WERI-Rb-1 (cell line): Measurements from ENCODE around the gene LINGO4.

Experiments used
- DNase-seq: peaks from one replicate; pipeline ENCODE4 v3.0.0-alpha.2; 2020
- H3K27ac ChIP-seq: fragments of 250-450 bp; sonication (Bioruptor Pico); 2 replicates; pipeline ENCODE4 v1.5.1; 2020; ENCODE audit warnings: mild to moderate bottlenecking, moderate library complexity
- H3K27me3 ChIP-seq: fragments of 250-450 bp; sonication (Bioruptor Pico); 2 replicates; pipeline ENCODE4 v1.5.1; 2021; ENCODE audit warnings: mild to moderate bottlenecking, low read depth, moderate library complexity; ENCODE audit not compliant: insufficient read depth, severe bottlenecking
- H3K36me3 ChIP-seq: fragments of 250-450 bp; sonication (Bioruptor Pico); 2 replicates; pipeline ENCODE4 v1.5.1; 2020; ENCODE audit warnings: mild to moderate bottlenecking, moderate library complexity
- H3K4me3 ChIP-seq: 2 replicates; pipeline ENCODE4 v1.5.1; 2011; ENCODE audit warnings: low read depth, mild to moderate bottlenecking, control low read depth, low read length
- H3K9me3 ChIP-seq: fragments of 250-450 bp; sonication (Bioruptor Pico); 2 replicates; pipeline ENCODE4 v1.5.1; 2021; ENCODE audit warnings: mild to moderate bottlenecking, moderate library complexity; ENCODE audit not compliant: severe bottlenecking
- TF ChIP-seq, protein P1 (sequence below): IDR thresholded peaks from 2 replicates; pipeline ENCODE4 v1.5.1; 2011; ENCODE audit warnings: low read depth, mild to moderate bottlenecking, control low read depth, inconsistent platforms, low read length

The LINGO4 gene, protein sequence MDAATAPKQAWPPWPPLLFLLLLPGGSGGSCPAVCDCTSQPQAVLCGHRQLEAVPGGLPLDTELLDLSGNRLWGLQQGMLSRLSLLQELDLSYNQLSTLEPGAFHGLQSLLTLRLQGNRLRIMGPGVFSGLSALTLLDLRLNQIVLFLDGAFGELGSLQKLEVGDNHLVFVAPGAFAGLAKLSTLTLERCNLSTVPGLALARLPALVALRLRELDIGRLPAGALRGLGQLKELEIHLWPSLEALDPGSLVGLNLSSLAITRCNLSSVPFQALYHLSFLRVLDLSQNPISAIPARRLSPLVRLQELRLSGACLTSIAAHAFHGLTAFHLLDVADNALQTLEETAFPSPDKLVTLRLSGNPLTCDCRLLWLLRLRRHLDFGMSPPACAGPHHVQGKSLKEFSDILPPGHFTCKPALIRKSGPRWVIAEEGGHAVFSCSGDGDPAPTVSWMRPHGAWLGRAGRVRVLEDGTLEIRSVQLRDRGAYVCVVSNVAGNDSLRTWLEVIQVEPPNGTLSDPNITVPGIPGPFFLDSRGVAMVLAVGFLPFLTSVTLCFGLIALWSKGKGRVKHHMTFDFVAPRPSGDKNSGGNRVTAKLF

DNA sequence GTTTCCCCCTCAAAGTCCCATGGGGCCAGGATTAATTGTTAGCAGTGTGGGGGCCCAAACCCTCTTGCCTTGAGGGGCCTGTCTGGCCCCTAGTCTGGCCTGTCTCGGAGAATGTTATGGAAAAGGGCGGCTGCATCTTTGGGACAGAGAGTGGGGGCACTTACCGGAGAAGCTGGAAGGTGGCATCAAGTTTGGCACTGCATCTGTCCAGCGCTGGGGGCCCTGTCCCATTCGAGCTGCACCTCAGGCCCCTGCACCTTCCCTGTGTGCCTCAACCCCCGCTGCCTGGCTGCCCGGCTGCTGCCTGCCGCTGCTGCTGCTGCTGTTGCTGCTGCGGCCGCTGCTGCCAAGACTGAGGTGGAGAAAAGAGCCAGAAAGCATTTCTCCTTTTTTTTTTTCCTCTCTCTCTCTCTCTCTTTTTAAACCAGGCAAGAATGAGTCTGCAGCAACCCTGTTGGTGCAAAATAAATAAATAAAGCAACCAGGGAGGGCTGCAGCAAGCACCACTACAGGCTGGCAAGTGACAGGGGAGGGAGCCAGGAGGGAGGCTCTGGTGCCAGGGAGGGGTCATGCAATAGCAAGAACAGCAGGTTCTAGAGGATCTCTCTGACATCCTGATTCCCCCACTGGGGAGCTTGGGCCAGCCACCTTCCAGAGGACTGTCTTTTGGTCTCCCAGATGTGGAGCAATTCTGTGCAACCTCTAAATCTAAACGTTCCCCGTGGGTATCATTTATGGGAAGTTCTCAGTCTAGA is at the start of gene LINGO4:
Gene LINGO4, minus strand, starts transcription at position 354 of the 755 bp plus-strand sequence. CDS start 2,715 bp downstream, outside the sequence.
- Histone ChIP-seq H3K36me3 (no peaks in the 10 kb centered on the region), H3K27me3 (no peaks in the 10 kb centered on the region), H3K27ac (no peak within 1 kb of the TSS), H3K9me3 (peaks cover 4% of the 10 kb centered on the region), H3K4me3 (no peak within 1 kb of the TSS)
- TF ChIP-seq, protein P1, sequence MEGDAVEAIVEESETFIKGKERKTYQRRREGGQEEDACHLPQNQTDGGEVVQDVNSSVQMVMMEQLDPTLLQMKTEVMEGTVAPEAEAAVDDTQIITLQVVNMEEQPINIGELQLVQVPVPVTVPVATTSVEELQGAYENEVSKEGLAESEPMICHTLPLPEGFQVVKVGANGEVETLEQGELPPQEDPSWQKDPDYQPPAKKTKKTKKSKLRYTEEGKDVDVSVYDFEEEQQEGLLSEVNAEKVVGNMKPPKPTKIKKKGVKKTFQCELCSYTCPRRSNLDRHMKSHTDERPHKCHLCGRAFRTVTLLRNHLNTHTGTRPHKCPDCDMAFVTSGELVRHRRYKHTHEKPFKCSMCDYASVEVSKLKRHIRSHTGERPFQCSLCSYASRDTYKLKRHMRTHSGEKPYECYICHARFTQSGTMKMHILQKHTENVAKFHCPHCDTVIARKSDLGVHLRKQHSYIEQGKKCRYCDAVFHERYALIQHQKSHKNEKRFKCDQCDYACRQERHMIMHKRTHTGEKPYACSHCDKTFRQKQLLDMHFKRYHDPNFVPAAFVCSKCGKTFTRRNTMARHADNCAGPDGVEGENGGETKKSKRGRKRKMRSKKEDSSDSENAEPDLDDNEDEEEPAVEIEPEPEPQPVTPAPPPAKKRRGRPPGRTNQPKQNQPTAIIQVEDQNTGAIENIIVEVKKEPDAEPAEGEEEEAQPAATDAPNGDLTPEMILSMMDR: no peak
- no peak for DNase-seq

- TF ChIP-seq, protein P1: no peak
- no peak overlapping the region for H3K4me3 ChIP-seq
- H3K27me3 ChIP-seq: no peaks in the 10 kb centered on the region
- H3K9me3 ChIP-seq: no peaks in the 10 kb centered on the region
- DNase-seq: no peak
- H3K36me3 ChIP-seq: no peaks in the 10 kb centered on the region
- no peak overlapping the region for H3K27ac ChIP-seq
Observed at GRCh38 chr1:151854658-151855057, 49.4 kb upstream of the LINGO4 start.

DNA sequence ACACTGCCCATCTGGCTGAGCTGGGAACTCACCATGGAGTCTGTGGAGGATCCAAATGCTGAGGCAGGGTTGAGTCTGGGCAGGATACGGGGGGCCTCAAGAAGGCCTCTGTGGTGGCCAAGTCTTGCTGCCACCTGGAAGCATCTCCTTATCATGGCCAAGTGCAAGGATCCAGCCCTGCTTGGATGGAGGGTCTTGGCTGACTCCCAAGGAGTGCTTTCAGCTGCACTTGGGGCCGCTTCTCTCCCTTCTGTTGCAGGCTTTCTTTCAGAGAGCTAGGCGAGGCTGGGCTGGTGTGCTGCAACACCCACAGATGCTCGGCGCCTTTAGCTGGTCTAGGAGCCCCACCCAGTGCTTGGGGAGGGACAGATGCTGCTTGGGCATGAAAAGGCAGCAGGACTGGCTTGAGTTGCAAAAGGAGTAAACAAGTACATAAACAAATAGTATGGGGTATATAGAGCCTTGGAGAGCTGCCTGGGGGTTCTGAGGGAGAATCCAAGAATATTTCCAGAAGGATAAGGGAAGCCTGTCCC is 48.3 kb upstream of the LINGO4 start, which contains the start of gene THEM5:
Gene THEM5, minus strand, starts transcription at position 302 of the 533 bp plus-strand sequence. Its CDS starts 147 bp downstream, at position 155.
- DNase-seq: no peak
- TF ChIP-seq, protein P1: no peak
- H3K27ac ChIP-seq: no peak within 1 kb of the TSS
- H3K9me3 ChIP-seq: no peaks in the 10 kb centered on the region
- H3K36me3 ChIP-seq: no peaks in the 10 kb centered on the region
- no peaks in the 10 kb centered on the region for H3K27me3 ChIP-seq
- no peak within 1 kb of the TSS for H3K4me3 ChIP-seq

- Histone ChIP-seq H3K36me3 (no peaks in the 10 kb centered on the region), H3K27ac (no peak overlapping the region), H3K4me3 (no peak overlapping the region), H3K9me3 (no peaks in the 10 kb centered on the region), H3K27me3 (no peaks in the 10 kb centered on the region)
- TF ChIP-seq, protein P1: no peak
- DNase-seq: no peak
Observed at GRCh38 chr1:151852733-151853132, 47.5 kb upstream of the LINGO4 start.

DNA sequence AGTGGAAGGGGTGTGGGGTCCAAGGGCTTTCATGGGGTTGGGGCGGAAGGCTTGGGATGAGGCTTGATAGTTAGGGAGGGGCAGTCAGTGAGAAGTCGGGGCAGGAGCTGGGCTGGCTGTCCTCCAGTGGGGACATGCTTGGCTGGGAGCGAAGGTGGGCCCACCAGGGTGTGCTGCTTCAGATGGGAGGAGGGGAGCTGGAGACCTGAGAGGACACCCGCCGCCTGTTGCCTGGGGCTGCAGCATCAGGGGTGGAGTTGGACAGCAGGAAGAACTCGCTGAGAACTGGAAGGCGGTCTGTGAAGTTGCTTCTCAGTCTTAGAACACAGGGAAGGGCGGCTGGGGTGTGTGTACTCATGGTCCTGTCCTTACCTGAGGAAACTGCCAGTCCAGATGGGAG is 46.7 kb upstream of the LINGO4 start:
- no peaks in the 10 kb centered on the region for H3K27me3 ChIP-seq
- no peaks in the 10 kb centered on the region for H3K36me3 ChIP-seq
- no peaks in the 10 kb centered on the region for H3K9me3 ChIP-seq
- H3K27ac ChIP-seq: no peak overlapping the region
- TF ChIP-seq, protein P1: no peak
- no peak for DNase-seq
- no peak overlapping the region for H3K4me3 ChIP-seq
